Measurements from ENCODE around the gene TBX15.
A peak's percentile ranks its signal among the peaks of the same experiment; 100 is the strongest.
"Not testable (repeated sequence)": the region's sequence is repeated elsewhere in the genome, so short reads cannot be mapped to it uniquely, and the experiment has no call there.

The TBX15 gene

GRCh38 chr1:118958140-118958539 lies 30.0 kb downstream of the TBX15 start:
- DNase-seq: no peak

GRCh38 chr1:118957579-118957978 lies 30.6 kb downstream of the TBX15 start:
- DNase-seq: not testable (repeated sequence)

GRCh38 chr1:118954301-118954905 lies 33.7 kb downstream of the TBX15 start:
- no peak for DNase-seq

GRCh38 chr1:118951270-118951936 lies 36.7 kb downstream of the TBX15 start:
- no peak for DNase-seq

GRCh38 chr1:118949315-118949714 lies 38.8 kb downstream of the TBX15 start:
- DNase-seq: no peak

GRCh38 chr1:118948846-118949245 lies 39.3 kb downstream of the TBX15 start:
- no peak for DNase-seq

- DNase-seq: no peak
Measured at GRCh38 chr1:118948351-118948750, 39.8 kb downstream of the TBX15 start.

GRCh38 chr1:118947790-118948189 lies 40.4 kb downstream of the TBX15 start:
- no peak for DNase-seq

GRCh38 chr1:118947003-118947765 lies 41.0 kb downstream of the TBX15 start:
- DNase-seq: no peak

- DNase-seq: no peak
Measured at GRCh38 chr1:118945489-118945888, 42.7 kb downstream of the TBX15 start.

GRCh38 chr1:118944546-118944945 lies 43.6 kb downstream of the TBX15 start:
- no peak for DNase-seq

GRCh38 chr1:118944133-118944532 lies 44.0 kb downstream of the TBX15 start:
- no peak for DNase-seq

GRCh38 chr1:118940957-118941356 lies 47.2 kb downstream of the TBX15 start:
- DNase-seq: no peak

- DNase-seq: no peak
Measured at GRCh38 chr1:118937413-118938072, 50.6 kb downstream of the TBX15 start.

- no peak for DNase-seq
Measured at GRCh38 chr1:118934706-118935105, 53.4 kb downstream of the TBX15 start.

GRCh38 chr1:118933051-118933781 lies 54.9 kb downstream of the TBX15 start:
- DNase-seq: no peak

- DNase-seq: no peak
Measured at GRCh38 chr1:118931876-118932275, 56.3 kb downstream of the TBX15 start.

GRCh38 chr1:118928739-118929554 lies 59.2 kb downstream of the TBX15 start:
- DNase-seq: peak; percentile 30

- DNase-seq: no peak
Measured at GRCh38 chr1:118927427-118928187, 60.5 kb downstream of the TBX15 start.

GRCh38 chr1:118926261-118926660 lies 61.9 kb downstream of the TBX15 start:
- DNase-seq: no peak

- no peak for DNase-seq
Measured at GRCh38 chr1:118925651-118926050, 62.5 kb downstream of the TBX15 start.

Measured in hematopoietic multipotent progenitor cell treated with erythropoietin and hydrocortisone succinate and interleukin-3 and kit ligand, for 8 days (in vitro differentiated cells).